ENCODE data around the gene ITPR1.

DNA sequence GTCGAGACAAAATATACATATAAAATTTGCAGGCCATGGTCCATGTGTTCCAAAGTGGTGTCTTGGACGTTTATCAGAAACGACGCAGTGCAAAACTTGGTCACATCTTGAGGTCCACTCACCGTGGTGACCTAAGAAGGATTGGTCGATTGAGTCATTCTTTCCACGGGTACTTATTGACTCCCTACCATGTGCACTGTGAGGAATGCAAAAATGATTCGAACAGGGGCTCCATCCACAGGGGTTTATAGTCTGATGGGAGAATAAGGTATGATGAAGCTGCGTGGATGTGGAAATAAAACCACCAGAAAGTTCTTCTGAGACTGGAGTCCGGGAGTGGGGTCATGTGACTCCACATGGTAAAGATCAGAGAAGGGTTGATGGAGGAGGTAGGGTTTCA is 185.2 kb downstream of the ITPR1 start:
- no peak for TF ChIP-seq POLR2AphosphoS5 (IDR thresholded peaks at IDR 0.05; ENCODE audit: low read depth)
- TF ChIP-seq, protein P1, sequence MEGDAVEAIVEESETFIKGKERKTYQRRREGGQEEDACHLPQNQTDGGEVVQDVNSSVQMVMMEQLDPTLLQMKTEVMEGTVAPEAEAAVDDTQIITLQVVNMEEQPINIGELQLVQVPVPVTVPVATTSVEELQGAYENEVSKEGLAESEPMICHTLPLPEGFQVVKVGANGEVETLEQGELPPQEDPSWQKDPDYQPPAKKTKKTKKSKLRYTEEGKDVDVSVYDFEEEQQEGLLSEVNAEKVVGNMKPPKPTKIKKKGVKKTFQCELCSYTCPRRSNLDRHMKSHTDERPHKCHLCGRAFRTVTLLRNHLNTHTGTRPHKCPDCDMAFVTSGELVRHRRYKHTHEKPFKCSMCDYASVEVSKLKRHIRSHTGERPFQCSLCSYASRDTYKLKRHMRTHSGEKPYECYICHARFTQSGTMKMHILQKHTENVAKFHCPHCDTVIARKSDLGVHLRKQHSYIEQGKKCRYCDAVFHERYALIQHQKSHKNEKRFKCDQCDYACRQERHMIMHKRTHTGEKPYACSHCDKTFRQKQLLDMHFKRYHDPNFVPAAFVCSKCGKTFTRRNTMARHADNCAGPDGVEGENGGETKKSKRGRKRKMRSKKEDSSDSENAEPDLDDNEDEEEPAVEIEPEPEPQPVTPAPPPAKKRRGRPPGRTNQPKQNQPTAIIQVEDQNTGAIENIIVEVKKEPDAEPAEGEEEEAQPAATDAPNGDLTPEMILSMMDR (IDR thresholded peaks at IDR 0.05; ENCODE audit: insufficient read depth, low read length): no peak
- TF ChIP-seq, protein P2, sequence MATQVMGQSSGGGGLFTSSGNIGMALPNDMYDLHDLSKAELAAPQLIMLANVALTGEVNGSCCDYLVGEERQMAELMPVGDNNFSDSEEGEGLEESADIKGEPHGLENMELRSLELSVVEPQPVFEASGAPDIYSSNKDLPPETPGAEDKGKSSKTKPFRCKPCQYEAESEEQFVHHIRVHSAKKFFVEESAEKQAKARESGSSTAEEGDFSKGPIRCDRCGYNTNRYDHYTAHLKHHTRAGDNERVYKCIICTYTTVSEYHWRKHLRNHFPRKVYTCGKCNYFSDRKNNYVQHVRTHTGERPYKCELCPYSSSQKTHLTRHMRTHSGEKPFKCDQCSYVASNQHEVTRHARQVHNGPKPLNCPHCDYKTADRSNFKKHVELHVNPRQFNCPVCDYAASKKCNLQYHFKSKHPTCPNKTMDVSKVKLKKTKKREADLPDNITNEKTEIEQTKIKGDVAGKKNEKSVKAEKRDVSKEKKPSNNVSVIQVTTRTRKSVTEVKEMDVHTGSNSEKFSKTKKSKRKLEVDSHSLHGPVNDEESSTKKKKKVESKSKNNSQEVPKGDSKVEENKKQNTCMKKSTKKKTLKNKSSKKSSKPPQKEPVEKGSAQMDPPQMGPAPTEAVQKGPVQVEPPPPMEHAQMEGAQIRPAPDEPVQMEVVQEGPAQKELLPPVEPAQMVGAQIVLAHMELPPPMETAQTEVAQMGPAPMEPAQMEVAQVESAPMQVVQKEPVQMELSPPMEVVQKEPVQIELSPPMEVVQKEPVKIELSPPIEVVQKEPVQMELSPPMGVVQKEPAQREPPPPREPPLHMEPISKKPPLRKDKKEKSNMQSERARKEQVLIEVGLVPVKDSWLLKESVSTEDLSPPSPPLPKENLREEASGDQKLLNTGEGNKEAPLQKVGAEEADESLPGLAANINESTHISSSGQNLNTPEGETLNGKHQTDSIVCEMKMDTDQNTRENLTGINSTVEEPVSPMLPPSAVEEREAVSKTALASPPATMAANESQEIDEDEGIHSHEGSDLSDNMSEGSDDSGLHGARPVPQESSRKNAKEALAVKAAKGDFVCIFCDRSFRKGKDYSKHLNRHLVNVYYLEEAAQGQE (IDR thresholded peaks at IDR 0.05; ENCODE audit: insufficient replicate concordance, low read depth): no peak

Data from HL-60 (cell line).